Stimulated activated CD8-positive, alpha-beta memory T cell treated with anti-CD3 and anti-CD28 coated beads, Interleukin-4, amount 100 ng/mL, for 48 hours (primary cell): Measurements from ENCODE around the gene PIK3R1.

ENCODE experiments used
- DNase-seq: peaks from one replicate; pipeline ENCODE4 v3.0.0-alpha.2; 2020

Gene PIK3R1

GRCh38 chr5:68252673-68253623 is 37.4 kb downstream of the PIK3R1 start:
- peak; percentile 66 for DNase-seq

GRCh38 chr5:68253624-68254585 is 38.3 kb downstream of the PIK3R1 start:
- DNase-seq = no peak

GRCh38 chr5:68254810-68255209 is 39.3 kb downstream of the PIK3R1 start:
- no peak for DNase-seq

GRCh38 chr5:68255305-68256120 is 40.0 kb downstream of the PIK3R1 start:
- DNase-seq = no peak

GRCh38 chr5:68257210-68257609 is 41.7 kb downstream of the PIK3R1 start:
- DNase-seq = no peak

GRCh38 chr5:68258531-68258930 is 43.0 kb downstream of the PIK3R1 start:
- no peak for DNase-seq

- DNase-seq = no peak
Observed at GRCh38 chr5:68259700-68260099, 44.1 kb downstream of the PIK3R1 start.

- no peak for DNase-seq
Observed at GRCh38 chr5:68260467-68260866, 44.9 kb downstream of the PIK3R1 start.

- DNase-seq = no peak
Observed at GRCh38 chr5:68261169-68261568, 45.6 kb downstream of the PIK3R1 start.

GRCh38 chr5:68261569-68262065 is 46.1 kb downstream of the PIK3R1 start:
- DNase-seq = no peak

- DNase-seq = no peak
Observed at GRCh38 chr5:68264024-68264956, 48.7 kb downstream of the PIK3R1 start.

- no peak for DNase-seq
Observed at GRCh38 chr5:68265347-68265746, 49.8 kb downstream of the PIK3R1 start.

GRCh38 chr5:68265822-68266395 is 50.4 kb downstream of the PIK3R1 start:
- DNase-seq = no peak

GRCh38 chr5:68266457-68266856 is 50.9 kb downstream of the PIK3R1 start:
- no peak for DNase-seq

- no peak for DNase-seq
Observed at GRCh38 chr5:68267066-68267465, 51.5 kb downstream of the PIK3R1 start.

- DNase-seq = no peak
Observed at GRCh38 chr5:68268101-68268851, 52.7 kb downstream of the PIK3R1 start.

- no peak for DNase-seq
Observed at GRCh38 chr5:68268852-68269130, 53.2 kb downstream of the PIK3R1 start.

GRCh38 chr5:68269820-68270219 is 54.3 kb downstream of the PIK3R1 start:
- DNase-seq = no peak

- DNase-seq = no peak
Observed at GRCh38 chr5:68270399-68270975, 54.9 kb downstream of the PIK3R1 start.

- no peak for DNase-seq
Observed at GRCh38 chr5:68271124-68271523, 55.6 kb downstream of the PIK3R1 start.
